ENCODE measurements around the gene TBCK. TPM values are rescaled to one million over a fixed set of nuclear protein-coding genes. Genes with fewer than 3 reads are reported as not detected.

The TBCK gene
- total RNA-seq, 1 donor from 2014 or later, result 25.8 TPM

- Mint-ChIP-seq H3K27me3 (ENCODE audit: low read depth, unreplicated experiment) (no peaks in the 10 kb centered on the region), H3K9me3 (ENCODE audit: unreplicated experiment) (peaks cover 3% of the 10 kb centered on the region), H3K4me3 (ENCODE audit: unreplicated experiment) (no peak overlapping the region), H3K4me1 (ENCODE audit: low read depth, unreplicated experiment) (peaks cover 29% of the 10 kb centered on the region), H3K27ac (ENCODE audit: unreplicated experiment) (no peak overlapping the region), H3K36me3 (ENCODE audit: low read depth, unreplicated experiment) (peaks cover 4% of the 10 kb centered on the region)
- no peaks in the 10 kb centered on the region for H3K36me3 ChIP-seq (ENCODE audit: insufficient read depth, low read length)
- DNase-seq (ENCODE audit: low read depth) (no peak), FAIRE-seq (no peak)
- H3K9me3 ChIP-seq (ENCODE audit: insufficient read depth, low read depth, low read length), result no peaks in the 10 kb centered on the region
- H3K9ac ChIP-seq (ENCODE audit: low read length), result no peak overlapping the region
- no peak overlapping the region for H3K27ac ChIP-seq (ENCODE audit: low read depth, low read length)
- H3K4me1 ChIP-seq (ENCODE audit: insufficient read depth, low read length), result peaks cover 11% of the 10 kb centered on the region
- TF ChIP-seq CTCF (IDR thresholded peaks at IDR 0.05; ENCODE audit: insufficient read depth, low read depth, low read length) (no peak), EZH2 (IDR thresholded peaks at IDR 0.05; ENCODE audit: insufficient read depth, low read length) (no peak)
- no peak overlapping the region for H2AFZ ChIP-seq (ENCODE audit: low read depth, low read length)
- H3K4me2 ChIP-seq (ENCODE audit: low read length), result no peak overlapping the region
- no peaks in the 10 kb centered on the region for H3K79me2 ChIP-seq (ENCODE audit: insufficient read depth, low read length)
- H3K27me3 ChIP-seq (ENCODE audit: insufficient read depth, low read length), result no peaks in the 10 kb centered on the region
- no peak overlapping the region for H3K4me3 ChIP-seq (ENCODE audit: insufficient read depth, low read depth, low read length)
- no peaks in the 10 kb centered on the region for H4K20me1 ChIP-seq (ENCODE audit: insufficient read depth, low read length)
Measured at GRCh38 chr4:106035204-106035603, 280.8 kb downstream of the TBCK start.

GRCh38 chr4:106034751-106035150 is 281.3 kb downstream of the TBCK start:
- Histone ChIP-seq H3K27ac (ENCODE audit: low read depth, low read length) (no peak overlapping the region), H3K27me3 (ENCODE audit: insufficient read depth, low read length) (no peaks in the 10 kb centered on the region), H3K79me2 (ENCODE audit: insufficient read depth, low read length) (no peaks in the 10 kb centered on the region), H3K9ac (ENCODE audit: low read length) (no peak overlapping the region), H3K36me3 (ENCODE audit: insufficient read depth, low read length) (no peaks in the 10 kb centered on the region), H3K4me2 (ENCODE audit: low read length) (no peak overlapping the region), H3K9me3 (ENCODE audit: insufficient read depth, low read depth, low read length) (no peaks in the 10 kb centered on the region), H3K4me1 (ENCODE audit: insufficient read depth, low read length) (peaks cover 11% of the 10 kb centered on the region), H2AFZ (ENCODE audit: low read depth, low read length) (no peak overlapping the region), H3K4me3 (ENCODE audit: insufficient read depth, low read depth, low read length) (no peak overlapping the region), H4K20me1 (ENCODE audit: insufficient read depth, low read length) (no peaks in the 10 kb centered on the region)
- no peak for FAIRE-seq
- Mint-ChIP-seq H3K27me3 (ENCODE audit: low read depth, unreplicated experiment) (no peaks in the 10 kb centered on the region), H3K4me3 (ENCODE audit: unreplicated experiment) (no peak overlapping the region), H3K9me3 (ENCODE audit: unreplicated experiment) (peaks cover 5% of the 10 kb centered on the region), H3K36me3 (ENCODE audit: low read depth, unreplicated experiment) (peaks cover 4% of the 10 kb centered on the region), H3K4me1 (ENCODE audit: low read depth, unreplicated experiment) (peaks cover 26% of the 10 kb centered on the region), H3K27ac (ENCODE audit: unreplicated experiment) (no peak overlapping the region)
- TF ChIP-seq CTCF (IDR thresholded peaks at IDR 0.05; ENCODE audit: insufficient read depth, low read depth, low read length) (no peak), EZH2 (IDR thresholded peaks at IDR 0.05; ENCODE audit: insufficient read depth, low read length) (no peak)
- DNase-seq (ENCODE audit: low read depth), result no peak

- Histone ChIP-seq H2AFZ (ENCODE audit: low read depth, low read length) (no peak overlapping the region), H3K4me1 (ENCODE audit: insufficient read depth, low read length) (peaks cover 11% of the 10 kb centered on the region), H3K27ac (ENCODE audit: low read depth, low read length) (no peak overlapping the region), H3K36me3 (ENCODE audit: insufficient read depth, low read length) (no peaks in the 10 kb centered on the region), H3K4me2 (ENCODE audit: low read length) (no peak overlapping the region), H4K20me1 (ENCODE audit: insufficient read depth, low read length) (no peaks in the 10 kb centered on the region), H3K9me3 (ENCODE audit: insufficient read depth, low read depth, low read length) (no peaks in the 10 kb centered on the region), H3K79me2 (ENCODE audit: insufficient read depth, low read length) (no peaks in the 10 kb centered on the region), H3K27me3 (ENCODE audit: insufficient read depth, low read length) (no peaks in the 10 kb centered on the region), H3K4me3 (ENCODE audit: insufficient read depth, low read depth, low read length) (no peak overlapping the region), H3K9ac (ENCODE audit: low read length) (no peak overlapping the region)
- Mint-ChIP-seq H3K4me1 (ENCODE audit: low read depth, unreplicated experiment) (peaks cover 26% of the 10 kb centered on the region), H3K36me3 (ENCODE audit: low read depth, unreplicated experiment) (peaks cover 4% of the 10 kb centered on the region), H3K4me3 (ENCODE audit: unreplicated experiment) (no peak overlapping the region), H3K27me3 (ENCODE audit: low read depth, unreplicated experiment) (no peaks in the 10 kb centered on the region), H3K9me3 (ENCODE audit: unreplicated experiment) (peaks cover 9% of the 10 kb centered on the region), H3K27ac (ENCODE audit: unreplicated experiment) (no peak overlapping the region)
- no peak for FAIRE-seq
- DNase-seq (ENCODE audit: low read depth), result peak; percentile 45
- TF ChIP-seq EZH2 (IDR thresholded peaks at IDR 0.05; ENCODE audit: insufficient read depth, low read length) (no peak), CTCF (IDR thresholded peaks at IDR 0.05; ENCODE audit: insufficient read depth, low read depth, low read length) (no peak)
Measured at GRCh38 chr4:106034220-106034619, 281.8 kb downstream of the TBCK start.

Measured in astrocyte (in vitro differentiated cells and primary cell).